ENCODE results near the gene KRT33A.
"Not testable (repeated sequence)": the region's sequence is repeated elsewhere in the genome, so short reads cannot be mapped to it uniquely, and the experiment has no call there.

The KRT33A gene

GRCh38 chr17:41363881-41364280 lies 13.3 kb upstream of the KRT33A start:
- DNase-seq (ENCODE audit: extremely low read depth, low read depth), result no peak
- no peak overlapping the region for H3K4me3 ChIP-seq (replicated peaks; ENCODE audit: low read depth, low read length)
- no peak for TF ChIP-seq CTCF (IDR thresholded peaks at IDR 0.05; ENCODE audit: low read depth, low read length, missing control alignments)

GRCh38 chr17:41360296-41360995 lies 9.8 kb upstream of the KRT33A start:
- TF ChIP-seq CTCF (IDR thresholded peaks at IDR 0.05; ENCODE audit: low read depth, low read length, missing control alignments), result no peak
- no peak for DNase-seq (ENCODE audit: extremely low read depth, low read depth)
- no peak overlapping the region for H3K4me3 ChIP-seq (replicated peaks; ENCODE audit: low read depth, low read length)

GRCh38 chr17:41354536-41354935 lies 3.9 kb upstream of the KRT33A start:
- H3K4me3 ChIP-seq (replicated peaks; ENCODE audit: low read depth, low read length), result no peak overlapping the region
- no peak for TF ChIP-seq CTCF (IDR thresholded peaks at IDR 0.05; ENCODE audit: low read depth, low read length, missing control alignments)
- DNase-seq (ENCODE audit: extremely low read depth, low read depth), result no peak

GRCh38 chr17:41352597-41353366 lies 2.2 kb upstream of the KRT33A start:
- DNase-seq (ENCODE audit: extremely low read depth, low read depth), result no peak

GRCh38 chr17:41351177-41351576 lies 549 bp upstream of the KRT33A start:
- TF ChIP-seq CTCF (IDR thresholded peaks at IDR 0.05; ENCODE audit: low read depth, low read length, missing control alignments), result no peak
- H3K4me3 ChIP-seq (replicated peaks; ENCODE audit: low read depth, low read length), result no peak overlapping the region
- DNase-seq (ENCODE audit: extremely low read depth, low read depth), result no peak

More at GRCh38 chr17:41352597-41353366, 2.2 kb upstream of the KRT33A start:
- no peak overlapping the region for H3K4me3 ChIP-seq (replicated peaks; ENCODE audit: low read depth, low read length)
- TF ChIP-seq CTCF (IDR thresholded peaks at IDR 0.05; ENCODE audit: low read depth, low read length, missing control alignments), result no peak

- no peak for TF ChIP-seq CTCF (IDR thresholded peaks at IDR 0.05; ENCODE audit: low read depth, low read length, missing control alignments)
- no peak overlapping the region for H3K4me3 ChIP-seq (replicated peaks; ENCODE audit: low read depth, low read length)
- no peak for DNase-seq (ENCODE audit: extremely low read depth, low read depth)
Observed at GRCh38 chr17:41347869-41348760, 2.5 kb downstream of the KRT33A start.

GRCh38 chr17:41346421-41346820 lies 4.2 kb downstream of the KRT33A start:
- not testable (repeated sequence) for DNase-seq (ENCODE audit: extremely low read depth, low read depth)

More at GRCh38 chr17:41346421-41346820, 4.2 kb downstream of the KRT33A start:
- not testable (repeated sequence) for H3K4me3 ChIP-seq (replicated peaks; ENCODE audit: low read depth, low read length)

All from HFF-Myc (cell line).